HG03521 (cell line): ENCODE results near the gene CD79B.

Experiments used
- ATAC-seq: cut with Tn5 transposase; IDR thresholded peaks from one replicate; pipeline ENCODE4 v1.9.1; 2021; ENCODE audit warnings: mild to moderate bottlenecking, moderate library complexity; ENCODE audit not compliant: unreplicated experiment

The CD79B gene

DNA sequence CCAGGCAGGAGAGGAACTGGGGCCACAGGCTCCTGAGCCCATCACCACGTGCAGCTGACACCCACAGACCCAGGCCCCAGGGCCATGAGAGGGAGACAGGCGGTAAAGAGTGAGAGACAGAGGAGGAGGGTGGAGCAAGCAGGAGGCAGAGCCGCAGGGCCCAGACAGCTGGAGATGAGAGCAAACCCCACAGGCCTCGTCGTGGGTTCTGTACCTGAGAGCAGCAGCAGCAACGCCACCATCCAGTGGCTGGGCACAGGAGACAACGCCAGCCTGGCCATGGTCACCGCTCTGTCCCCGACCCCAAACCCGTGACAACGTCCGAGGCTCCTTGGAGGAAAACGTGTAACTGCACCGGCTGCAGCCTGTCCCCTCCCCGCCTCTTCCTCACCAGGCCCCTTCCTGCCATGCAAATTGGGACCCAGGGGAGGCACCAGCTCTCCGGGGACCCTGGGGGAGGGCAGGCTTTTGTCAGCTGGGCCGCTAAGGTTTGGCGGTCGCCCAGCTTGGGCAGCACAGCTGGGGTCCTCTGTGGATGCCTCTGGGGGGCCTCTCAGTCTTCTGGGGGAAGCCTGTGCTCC is at the start of gene CD79B:
Gene CD79B (minus strand): TSS at position 351 of the 581 bp plus-strand sequence. CDS start 70 bp downstream, at position 281.
- peak; percentile 71 for ATAC-seq

DNA sequence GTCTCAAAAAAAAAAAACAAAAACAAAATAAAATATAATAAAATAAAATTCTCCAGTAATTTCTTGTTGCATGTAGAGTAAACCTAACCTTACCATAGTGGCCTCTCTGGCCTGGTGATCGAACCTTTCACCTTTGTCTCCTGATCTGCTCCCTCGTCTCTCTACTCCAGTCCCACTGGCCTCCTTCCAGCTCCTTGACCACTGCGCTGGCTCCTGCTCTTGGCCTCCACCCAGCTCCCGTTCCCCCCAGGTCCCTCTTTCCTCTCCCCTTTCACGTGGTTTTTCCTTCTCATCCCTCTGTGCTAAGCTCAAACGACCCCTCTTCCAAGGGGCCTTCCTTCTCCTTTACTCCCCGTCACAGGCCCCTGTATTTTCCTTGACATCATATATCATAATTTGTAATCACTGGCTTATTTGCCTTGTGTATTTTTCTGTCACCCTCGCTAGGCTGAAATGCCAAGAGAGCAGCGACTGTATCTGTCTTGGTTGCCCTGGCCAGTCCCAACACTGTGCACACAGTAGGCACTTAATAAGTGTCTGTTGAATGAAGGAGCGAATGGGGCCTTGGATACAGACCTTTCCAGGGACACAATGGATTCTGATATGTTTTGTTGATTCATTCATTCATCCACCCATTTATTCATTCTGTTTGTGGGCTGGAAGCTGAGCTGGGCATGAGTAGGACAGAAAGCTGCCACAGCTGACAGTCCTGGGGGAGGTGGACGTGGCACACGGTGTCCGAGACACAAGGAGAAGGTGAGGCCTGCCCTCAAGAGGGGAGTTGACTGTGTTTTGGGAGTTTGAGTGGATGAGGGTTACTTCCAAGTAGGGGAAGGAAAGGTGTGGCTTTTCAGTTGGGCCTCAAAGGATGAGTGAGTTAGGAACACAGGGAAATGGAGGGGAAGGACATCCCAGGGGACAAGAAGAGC is 46.4 kb upstream of the CD79B start:
- ATAC-seq: no peak

DNA sequence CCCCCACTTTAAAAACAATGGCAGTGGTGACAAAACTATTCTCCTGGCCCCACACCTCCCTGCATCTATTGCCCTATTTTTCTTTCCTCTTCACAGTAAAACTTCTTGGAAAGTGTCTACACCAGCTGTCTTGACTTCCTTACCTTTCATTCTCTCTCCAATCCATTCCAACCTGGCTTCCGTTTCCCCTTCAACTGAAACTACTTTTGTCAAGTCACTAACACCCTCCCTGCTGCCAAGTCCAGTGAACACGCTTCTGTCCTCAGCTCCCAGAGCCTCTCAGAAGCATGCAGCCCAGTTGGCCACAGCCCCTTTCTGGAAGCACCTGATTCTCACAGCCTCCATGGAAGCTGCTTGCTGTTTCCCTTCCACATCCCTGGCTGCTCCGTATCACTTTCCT is 44.6 kb upstream of the CD79B start:
- no peak for ATAC-seq

DNA sequence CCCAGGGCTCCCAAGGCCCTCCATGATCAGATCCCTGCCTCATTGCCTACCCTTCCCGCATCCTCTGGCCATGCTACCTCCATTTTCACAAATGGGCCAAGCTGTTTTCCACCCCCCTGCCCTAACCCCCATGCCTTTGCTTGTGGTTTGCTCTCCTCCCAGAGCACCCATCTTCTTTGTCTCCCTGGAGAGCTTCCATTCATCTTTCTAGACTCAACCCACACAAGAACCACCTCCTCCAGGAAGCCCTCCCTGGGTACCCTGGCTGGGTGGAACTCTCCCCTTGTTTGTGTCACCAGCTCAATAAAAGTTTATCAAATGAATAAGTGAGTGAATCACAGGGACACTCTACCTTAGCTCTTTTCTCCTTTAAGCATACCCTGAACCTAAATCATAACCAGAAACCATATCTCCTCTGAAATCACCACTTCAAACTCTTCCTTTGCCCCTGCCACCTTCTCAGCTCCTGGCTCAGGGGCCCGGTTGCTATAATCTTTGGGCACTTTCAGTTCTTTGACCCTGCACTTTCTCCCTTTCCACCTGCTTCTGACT is 43.5 kb upstream of the CD79B start:
- no peak for ATAC-seq

DNA sequence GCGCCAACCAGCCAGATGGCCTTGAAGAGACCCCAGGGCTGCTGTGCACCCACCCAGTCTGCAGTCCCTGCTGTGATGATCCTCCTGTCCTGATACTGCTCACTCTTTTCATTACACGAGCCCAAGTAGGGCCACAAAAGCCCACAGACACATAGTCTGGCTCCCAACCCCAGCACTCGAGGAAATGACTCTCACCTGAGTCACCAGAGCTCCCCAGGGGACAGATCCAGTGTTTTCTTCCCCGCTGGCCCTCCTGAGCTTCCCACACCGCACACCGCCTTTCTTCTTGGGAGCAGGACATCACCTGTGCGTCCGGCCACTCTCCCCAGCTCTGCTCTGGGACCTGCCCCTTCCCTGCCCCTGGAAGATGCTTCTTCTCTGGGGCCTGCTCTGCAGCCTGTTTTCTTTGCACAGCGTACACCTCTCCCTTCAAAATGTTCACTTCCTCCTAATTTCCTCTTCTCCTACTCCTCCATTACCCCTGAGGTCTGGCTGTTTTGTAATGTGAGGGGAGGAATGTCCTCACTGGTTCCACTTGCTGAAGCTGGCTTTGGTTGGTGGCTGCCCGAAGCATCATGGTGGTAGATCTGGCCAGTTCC is 42.6 kb upstream of the CD79B start:
- no peak for ATAC-seq

DNA sequence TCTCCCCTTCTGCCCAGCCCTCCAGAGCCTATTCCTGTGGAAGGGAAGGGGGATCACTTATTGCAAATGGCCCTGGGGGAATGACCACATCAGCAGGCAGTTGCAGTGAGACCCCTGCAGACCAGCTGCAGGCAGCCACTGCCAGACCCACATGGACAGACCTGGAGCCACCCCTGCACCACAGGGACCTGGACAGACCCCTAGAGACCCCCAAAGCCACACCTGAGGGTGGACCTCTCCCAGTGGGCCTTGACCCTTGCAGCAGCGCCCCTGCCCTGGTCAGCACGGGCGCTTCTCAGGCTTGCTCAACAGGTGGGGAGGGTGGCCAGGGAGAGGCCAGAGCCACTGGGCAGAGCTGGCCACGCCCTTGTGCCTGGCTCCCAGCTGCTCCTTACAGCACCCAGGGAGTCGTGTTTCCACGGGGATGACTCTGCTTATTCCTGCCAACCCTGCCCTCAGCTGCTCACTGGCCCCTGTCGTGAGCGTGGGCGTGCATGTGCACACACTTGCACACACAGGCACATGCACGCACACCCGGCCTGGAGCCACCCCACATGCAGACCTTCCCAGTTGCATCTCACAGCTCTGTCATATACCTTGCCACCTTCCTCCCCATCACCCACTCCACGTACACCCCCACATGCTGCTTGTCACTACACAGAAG is 41.9 kb upstream of the CD79B start:
- ATAC-seq: no peak

DNA sequence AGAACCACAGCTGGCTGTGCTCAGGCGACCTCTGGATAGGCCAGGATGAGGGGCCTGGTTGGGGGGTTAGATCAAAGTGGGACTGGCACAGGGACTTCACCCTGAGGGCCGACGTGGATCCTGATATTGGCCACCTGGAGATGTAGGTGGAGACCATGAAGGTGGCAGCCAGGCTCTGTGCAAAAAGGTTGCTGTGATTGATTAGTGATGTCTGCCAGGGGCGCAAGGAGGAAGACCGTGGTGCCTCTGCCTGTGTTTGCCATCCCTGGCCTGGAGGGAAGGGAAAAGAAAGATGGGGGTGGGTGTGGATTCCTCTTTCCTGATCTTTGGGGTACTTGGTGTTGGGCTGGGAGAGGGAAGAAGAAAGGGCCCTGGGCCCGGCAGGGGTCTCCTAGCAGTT is 41.1 kb upstream of the CD79B start:
- ATAC-seq: no peak

DNA sequence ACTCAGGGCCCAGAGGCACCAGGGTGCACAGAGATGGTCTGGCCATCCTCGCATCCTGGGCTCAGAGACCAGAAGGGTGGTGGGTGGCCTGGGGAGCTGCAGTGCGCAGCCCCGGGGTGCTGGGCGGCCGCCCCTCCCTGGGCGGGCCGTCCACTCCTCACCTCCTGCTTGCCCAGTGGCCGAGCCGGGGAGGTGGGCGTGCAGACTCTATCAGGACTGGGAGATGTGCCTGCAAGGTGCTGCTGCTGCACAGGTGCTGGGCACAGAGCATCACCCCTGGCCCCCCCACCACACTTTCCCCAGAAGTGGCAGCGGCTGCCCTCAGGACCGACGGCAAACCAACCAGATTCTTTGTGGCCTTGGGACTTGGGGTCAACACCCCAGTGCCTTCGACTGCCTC is 40.7 kb upstream of the CD79B start, which contains the start of gene SCN4A:
Gene SCN4A (minus strand): TSS at position 123 of the 400 bp plus-strand sequence. CDS start 77 bp downstream, at position 46.
- no peak for ATAC-seq

DNA sequence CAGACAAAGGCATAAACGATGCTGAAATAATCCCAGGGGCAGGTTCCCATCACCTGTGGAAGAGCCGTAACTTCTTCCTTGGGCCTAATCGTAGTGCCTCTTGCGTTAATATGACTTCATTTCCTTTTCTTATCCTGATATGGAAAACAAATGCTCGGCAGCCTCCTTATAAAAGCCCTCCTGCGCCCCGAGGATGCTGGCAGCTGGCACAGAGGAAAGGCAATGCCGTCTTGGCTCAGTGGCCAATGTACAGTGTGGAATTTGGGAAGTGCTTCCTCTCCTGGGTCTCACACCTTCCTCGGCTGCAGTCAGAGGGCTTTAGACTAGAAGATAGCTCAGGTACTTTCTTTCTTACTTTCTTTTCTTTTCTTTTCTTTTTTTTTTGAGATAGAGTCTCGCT is 37.1 kb upstream of the CD79B start:
- ATAC-seq: no peak

DNA sequence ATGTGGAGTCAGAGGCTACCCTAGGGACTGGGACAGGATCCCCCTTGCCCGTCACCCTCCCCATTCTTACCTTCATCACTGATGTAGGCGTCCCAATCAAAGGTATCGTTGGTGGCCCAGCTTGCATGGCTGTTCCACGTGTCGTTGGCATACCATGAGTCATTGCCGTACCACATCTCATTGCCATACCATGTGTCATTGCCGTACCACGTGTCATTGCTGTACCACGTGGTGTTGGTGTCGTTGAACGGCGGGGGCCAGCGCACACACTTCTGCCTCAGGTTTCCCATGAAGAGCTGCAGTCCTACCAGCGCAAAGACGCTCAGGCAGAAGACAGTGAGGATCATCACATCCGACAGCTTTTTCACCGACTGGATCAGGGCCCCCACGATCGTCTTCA is 35.8 kb upstream of the CD79B start:
- ATAC-seq: no peak

DNA sequence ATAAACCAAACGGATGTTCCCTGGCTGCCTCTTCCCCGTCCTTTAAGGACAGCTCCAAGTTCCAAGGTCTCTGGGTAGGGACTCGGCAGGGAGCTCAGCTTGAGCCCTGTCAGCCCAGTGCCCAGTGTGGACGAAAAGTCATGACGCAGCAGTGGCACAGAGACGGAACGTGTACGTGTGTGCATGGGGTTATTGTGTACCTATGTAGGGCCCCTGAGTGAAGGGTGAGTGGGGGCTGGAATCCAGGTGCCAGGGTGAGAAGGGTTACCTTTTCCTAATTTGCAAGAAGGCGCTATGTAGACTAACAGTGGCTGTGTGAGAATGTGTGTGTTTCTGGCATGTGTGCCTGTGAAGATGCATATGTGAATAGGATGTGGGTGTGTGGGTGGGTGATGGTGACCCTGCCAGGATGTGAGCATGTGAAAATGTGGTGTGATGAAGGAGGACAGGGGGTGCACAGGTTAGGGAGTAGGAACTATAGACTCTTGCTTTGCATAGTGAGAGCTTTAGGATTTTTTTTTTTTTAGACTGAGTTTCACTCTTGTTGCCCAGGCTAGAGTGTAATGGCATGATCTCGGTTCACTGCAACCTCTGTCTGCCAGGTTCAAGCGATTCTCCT is 34.6 kb upstream of the CD79B start:
- ATAC-seq: peak; percentile 52

DNA sequence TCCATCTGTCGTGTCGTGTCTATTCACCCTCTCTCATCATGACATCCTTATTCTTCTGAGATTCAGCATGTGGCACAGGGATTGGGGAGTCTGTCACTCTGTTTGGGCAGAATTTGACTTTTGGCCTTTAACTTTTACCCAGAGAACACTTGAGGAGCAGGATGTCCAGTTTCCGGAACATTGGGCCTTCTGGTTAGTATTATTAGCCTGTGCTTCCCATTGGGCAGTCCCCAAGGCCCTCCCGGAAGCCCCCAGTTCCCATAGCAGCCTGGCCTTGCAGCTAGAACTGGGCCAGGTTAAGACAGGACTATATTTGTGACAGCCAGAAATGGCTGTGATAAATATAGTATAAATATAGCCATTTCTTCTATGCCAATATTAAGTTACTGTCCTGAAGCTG is 31.0 kb upstream of the CD79B start:
- no peak for ATAC-seq

DNA sequence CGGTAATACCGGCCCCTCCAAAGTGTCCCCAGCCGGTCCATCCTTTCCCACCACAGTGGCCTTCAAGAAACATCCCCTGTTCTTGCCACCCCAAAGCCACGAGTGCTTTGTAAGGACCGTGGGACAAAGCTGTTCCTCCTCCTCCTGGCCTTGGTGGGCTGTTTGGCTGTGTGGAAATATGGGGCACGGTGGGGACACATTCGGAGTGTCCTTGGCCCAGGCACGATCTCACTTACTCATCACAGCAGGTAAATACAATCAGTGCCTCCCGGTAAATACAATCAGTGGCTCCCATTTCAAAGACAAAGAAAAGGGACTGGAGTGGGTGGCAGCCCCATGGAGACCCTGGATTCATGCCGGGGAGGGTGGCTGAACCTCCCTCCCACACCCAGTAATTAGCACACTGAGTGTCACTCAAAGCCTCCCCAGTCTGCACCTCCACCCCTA is 30.2 kb upstream of the CD79B start:
- no peak for ATAC-seq

DNA sequence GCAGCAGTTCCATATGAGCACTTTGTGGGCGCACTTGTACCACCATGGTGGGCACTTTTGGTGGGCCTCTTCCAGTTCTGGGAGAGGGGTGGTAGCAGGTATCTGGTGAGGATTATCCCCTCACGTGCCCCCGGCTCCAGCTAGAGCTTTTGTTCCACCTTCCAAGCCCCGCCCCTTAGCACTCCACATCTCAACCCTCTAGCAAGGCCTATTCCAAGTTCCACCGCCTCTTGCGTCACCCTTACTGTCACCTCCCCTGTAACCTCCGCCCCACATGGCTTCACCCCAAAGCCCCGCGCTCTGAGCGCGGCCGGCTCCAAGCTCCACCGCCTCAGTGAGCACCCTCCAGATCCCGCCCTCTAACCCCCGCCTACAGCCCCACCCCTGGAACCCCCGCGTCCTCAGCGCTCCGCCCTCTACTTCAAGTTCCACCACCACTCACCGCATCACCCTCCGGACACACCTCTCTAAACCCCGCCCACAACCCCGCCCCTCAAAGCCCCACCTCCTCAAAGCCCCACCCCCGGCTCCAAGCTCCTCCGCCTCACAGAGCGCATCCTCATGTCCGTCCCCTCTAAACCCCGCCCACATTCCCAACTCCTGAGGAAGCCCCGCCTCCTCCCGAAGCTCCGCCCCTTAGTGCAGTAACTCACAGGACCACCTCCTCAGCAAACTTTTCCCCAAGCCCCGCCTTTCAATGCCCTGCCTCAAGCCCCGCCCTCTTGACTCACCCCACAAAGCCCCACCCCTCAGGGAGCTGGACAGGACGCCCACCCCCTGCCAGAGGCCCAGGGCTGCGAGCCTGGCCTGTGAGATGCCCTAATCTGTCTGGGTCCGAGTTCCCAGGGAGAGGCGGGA is 29.5 kb upstream of the CD79B start:
- no peak for ATAC-seq

DNA sequence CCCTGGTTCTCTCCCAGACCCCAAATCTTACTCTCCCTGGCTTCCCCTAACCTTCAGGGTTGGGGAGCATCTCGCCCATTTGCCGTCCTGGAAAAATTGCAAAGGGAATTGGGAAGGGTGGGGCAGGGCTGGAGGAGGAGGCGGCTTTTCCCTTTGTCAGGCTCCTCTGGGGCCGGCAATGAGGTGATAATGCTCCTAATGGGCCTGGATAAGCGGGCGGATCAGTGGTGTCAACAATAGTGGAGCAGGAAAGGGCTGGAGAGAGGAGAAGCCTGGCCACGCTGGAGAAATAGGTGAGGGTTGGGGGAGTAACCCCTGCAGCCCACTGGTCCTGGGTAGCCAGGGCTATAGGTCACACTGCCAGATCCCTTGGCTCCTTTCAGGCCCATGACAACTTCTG is 28.3 kb upstream of the CD79B start:
- ATAC-seq: no peak

DNA sequence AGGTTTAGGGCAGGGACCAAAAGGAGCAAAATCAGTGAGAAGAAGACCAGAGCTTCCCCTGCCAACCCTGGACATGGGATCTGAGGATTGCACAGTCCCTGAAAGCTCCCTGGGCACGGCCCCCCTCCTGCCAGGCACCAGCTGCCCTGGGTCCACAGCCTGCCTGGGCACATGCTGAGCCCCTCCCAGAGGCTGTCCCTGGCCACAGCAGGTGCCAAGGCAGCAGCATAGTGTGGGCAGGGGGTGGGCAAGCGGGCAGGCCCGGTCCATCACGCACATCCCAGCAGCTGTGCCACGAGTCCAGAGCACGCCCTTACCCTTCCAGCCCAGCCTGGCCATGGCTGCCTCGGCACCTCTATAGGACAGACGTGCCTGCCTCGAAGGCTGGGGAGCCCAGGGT is 27.9 kb upstream of the CD79B start:
- no peak for ATAC-seq

DNA sequence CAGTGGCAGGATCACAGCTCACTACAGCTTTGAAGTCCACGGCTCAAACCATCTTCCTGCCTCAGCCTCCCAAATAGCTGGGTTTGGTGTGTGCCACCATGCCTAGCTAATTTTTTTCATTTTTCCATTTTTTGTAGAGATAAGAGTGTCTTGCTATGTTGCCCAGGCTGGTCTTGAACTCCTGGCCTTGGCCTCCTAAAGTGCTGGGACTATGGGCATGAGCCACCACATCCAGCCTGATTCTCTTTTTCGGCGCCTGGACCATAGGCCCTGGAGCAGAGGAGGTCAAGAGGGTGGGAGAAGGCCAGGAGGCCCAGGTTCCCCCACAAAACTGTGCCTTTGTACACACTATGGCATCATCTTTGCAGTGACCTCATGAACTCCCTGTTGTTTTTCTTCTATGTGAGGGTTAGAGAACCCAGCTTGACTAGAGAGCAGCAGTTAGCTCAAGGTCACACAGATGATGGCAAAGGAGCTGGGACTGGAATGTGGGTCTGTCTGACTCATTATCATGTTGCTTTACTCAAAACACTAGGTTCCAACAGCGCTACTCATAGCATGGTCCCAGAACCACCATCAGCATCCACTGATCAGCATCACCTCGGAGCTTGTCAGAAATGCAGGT is 24.3 kb upstream of the CD79B start:
- ATAC-seq: no peak

DNA sequence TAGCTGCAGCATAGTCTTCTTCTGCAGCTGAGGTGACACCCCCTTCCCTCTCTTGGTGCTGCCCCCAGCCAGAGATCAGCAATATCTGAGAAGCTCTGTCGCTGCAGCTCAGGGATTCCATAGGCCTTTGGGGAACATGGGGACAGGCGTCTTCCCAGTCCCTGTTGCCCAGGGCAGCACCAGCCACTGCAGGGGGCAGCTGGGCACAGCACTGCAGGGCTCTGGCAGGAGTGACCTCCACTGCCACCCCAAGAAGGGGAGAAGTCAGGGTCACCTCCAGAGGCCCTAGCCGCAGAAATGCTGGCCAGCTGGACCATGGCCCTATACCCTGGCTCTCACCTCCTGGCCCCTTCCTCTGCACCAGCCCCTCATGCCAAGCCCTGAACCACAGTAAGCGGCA is 23.7 kb upstream of the CD79B start:
- no peak for ATAC-seq

DNA sequence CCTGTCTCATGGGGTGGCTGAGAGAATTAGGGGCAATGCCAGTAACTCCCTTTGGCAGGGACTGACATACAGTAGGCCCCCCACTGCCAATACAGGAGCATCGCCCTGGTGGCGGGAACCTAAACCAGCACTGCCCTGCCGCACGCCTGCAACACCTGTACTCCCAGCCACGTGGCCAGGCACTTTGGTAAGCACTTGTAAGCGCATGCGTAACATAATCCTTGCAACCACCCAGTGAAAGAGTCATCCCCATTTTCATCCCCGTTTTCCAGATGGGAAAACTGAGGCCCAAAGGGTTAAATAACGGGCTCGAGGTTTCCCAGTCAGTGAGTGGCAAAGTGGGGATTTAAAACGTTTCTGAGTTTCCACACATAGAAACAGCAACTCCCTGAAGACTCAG is 23.1 kb upstream of the CD79B start:
- ATAC-seq: no peak
